HUDEP-2 (cell line): Measurements from ENCODE around the gene FGA.

ENCODE experiments used
- DNase-seq, 76 experiments: peaks; one replicate each; lab custom pipeline; 2025; ENCODE audit not compliant: unreplicated experiment in 76 of 76; lab: John Stamatoyannopoulos, UW

The FGA gene

DNA sequence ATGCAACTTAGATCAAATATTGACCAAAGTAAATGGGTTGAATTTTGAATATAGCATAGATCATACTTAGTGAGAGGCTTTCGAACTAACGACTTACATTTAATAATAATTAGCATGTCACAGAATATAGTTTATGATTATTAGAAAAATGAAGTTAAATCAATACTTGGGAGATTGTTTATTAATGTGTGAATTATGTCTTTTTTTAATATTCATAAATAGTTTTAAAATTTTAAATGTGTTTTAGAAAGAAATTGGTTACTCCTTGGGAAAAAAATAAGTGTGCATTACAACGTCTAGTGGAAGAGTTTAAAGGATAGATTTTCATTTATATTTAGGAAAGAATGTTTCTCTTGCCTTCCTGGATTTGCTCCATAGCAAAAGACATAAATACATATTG is 7.3 kb downstream of the FGA start:
- no peak for DNase-seq

GRCh38 chr4:154582723-154583122 is 7.8 kb downstream of the FGA start:
- no peak for DNase-seq

DNA sequence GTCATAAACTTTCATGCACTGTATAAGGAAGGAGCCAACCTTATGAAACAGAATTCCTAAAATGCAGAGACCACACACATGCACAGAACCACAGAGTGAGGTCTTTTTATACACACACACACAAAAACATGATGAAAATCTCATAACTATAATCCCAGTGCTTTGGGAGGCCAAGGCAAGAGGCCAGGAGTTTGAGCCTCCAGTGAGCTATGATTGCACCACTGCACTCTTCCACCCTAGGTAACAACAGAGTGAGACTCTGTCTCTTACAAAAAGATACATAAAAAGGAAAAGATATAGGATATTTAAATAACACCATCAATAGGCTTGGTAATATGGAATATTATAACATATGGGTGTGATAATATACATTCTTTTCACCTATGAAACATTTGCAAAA is 10.6 kb downstream of the FGA start:
- DNase-seq: no peak

DNA sequence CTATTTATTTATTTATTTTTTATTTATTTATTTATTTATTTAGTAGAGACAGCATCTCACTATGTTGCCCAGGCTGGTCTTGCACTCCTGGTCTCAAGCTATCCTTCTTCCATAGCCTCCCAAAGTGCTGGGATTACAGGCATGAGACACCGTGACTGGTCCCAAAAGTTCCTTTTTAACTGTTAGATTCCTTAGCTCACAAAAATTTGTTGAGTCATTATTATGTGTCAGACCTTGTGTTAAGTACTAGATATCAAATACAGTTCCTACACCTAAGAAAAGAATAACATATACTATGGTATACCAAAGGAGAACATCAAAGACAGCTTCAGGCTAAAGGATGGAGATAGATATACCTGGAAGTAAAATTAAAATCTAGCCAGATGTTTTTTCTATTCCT is 11.6 kb downstream of the FGA start:
- DNase-seq: no peak

GRCh38 chr4:154577324-154577723 is 13.2 kb downstream of the FGA start:
- DNase-seq: no peak

- DNase-seq: no peak
Measured at GRCh38 chr4:154574311-154574710, 16.2 kb downstream of the FGA start.

- no peak for DNase-seq
Measured at GRCh38 chr4:154573190-154573870, 17.2 kb downstream of the FGA start.

GRCh38 chr4:154569584-154569983 is 21.0 kb downstream of the FGA start:
- no peak for DNase-seq

- DNase-seq: no peak
Measured at GRCh38 chr4:154569028-154569427, 21.5 kb downstream of the FGA start.

- DNase-seq: no peak
Measured at GRCh38 chr4:154566639-154567204, 23.8 kb downstream of the FGA start.

- no peak for DNase-seq
Measured at GRCh38 chr4:154565704-154566103, 24.8 kb downstream of the FGA start.

DNA sequence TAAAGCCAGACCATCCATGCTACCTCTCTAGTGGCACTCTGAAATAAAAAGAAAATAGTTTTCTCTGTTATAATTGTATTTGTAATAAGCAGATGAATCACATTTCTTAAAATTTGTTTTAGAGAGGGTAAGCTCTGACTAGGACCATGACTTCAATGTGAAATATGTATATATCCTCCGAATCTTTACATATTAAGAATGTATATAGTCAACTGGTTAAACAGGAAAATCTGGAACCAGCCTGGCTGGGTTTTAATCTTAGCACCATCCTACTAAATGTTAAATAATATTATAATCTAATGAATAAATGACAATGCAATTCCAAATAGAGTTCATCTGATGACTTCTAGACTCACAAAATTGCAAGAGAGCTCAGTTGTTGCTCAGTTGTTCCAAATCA is 26.2 kb downstream of the FGA start:
- no peak for DNase-seq

- no peak for DNase-seq
Measured at GRCh38 chr4:154562697-154563254, 27.8 kb downstream of the FGA start, which contains the start of gene FGB. Gene FGB (plus strand): TSS chr4:154563011. CDS start chr4:154563019, 8 bp downstream.

GRCh38 chr4:154560824-154561231 is 29.7 kb downstream of the FGA start:
- DNase-seq: no peak

- no peak for DNase-seq
Measured at GRCh38 chr4:154560419-154560801, 30.1 kb downstream of the FGA start.

- DNase-seq: peak in 18 of 76 experiments; percentile 1 to 32 (median 10)
Measured at GRCh38 chr4:154559494-154560418, 30.8 kb downstream of the FGA start.

DNA sequence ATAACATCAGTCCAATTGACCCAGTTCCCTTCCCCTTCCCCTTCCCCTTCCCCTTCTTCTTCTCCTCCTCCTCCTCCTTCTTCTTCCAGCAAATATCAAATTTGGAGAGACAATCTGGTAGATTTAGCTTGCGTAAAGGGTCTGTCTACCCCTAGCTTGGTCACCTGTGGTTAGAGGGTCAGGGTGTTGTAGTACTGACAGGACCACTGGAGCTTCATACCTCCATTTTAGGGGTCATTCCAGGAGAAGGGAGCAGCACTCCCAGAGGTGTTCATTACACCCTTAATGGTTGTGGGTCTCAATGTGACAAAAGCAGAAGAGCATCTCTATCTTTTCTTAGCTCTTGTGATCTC is 31.4 kb downstream of the FGA start:
- no peak for DNase-seq

DNA sequence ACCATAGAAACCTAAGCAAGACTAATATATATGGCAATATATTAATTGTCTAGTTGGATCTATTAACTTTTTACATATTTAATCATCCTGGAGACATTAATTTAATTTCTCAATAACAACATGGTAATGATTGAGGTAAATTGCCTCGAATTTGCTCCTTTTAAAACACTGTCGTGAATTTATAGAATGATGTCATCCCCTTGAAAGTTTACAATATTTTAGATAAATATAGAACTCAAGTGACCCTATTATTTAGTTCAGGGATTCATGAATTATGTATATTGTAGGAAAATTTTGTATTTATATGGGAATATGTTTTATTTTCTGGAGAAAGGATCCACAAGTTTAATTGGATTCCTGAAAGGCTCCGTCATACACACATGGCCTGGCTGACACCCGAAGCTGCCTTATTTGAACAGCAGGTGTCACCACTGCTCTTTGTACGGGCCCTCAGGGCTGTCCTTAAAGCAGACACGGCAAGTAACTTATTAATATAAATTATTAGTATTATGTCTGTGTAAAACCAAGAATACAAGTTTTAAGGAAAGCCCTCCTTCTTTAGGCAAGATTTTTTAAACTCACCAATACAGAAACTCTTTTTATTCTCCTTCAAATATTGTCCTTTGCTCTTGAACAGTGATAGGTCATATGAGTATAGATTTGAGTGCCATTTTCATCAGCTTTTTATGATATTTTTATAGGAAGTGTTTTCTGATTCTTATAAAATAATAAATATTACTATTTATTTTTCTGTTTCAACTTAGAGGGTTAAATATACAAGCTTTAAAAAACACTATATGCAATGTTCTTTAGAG is 38.5 kb downstream of the FGA start:
- DNase-seq: peak in 70 of 76 experiments; percentile 1 to 77 (median 40)

DNA sequence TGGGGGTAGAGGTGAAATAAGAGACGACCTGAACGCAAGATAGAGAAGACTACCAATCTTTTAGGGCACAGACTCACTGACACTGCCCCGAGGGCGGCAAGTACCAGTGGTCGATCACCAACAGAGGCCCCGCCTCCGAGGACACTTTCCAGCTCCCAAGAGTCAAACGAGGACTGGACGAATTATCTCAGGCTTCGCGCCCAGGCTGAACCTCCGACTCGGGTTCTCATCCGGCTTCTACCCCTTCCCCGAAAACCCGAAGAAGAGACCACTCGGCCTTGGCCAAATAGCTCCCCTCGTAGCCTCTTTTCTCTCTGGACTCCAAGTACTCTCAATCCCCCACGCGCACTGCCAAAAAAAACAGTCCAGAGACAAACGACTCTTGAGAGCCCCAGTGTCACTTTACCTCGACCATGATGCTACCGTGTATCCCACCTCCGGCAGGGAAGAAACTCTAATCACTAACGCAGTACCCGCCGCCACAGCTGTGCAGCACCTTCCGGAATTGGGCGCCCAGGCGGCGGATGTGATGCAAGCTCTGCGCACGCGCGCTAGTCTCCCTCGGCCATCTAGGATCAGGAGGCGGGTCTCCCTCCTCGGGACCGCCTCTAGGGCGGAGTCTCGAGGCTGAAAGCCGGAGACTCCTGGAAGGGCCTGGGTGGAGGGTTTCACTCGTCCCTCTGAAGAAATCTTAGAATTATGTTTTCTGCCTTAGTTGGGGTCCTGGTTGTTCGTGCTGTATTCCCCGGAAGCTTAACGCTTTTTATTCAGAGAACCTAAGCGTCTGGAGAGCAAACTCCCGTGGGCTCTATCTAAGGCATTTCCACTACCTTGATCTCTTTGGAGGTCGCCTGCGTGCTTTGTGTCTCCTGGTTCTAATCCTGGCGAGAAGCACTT is 40.4 kb downstream of the FGA start, which contains the start of gene PLRG1:
PLRG1 (minus strand) TSS at position 507 of the 897 bp plus-strand sequence; CDS start at position 415, 92 bp downstream.
- DNase-seq: peak in 75 of 76 experiments; percentile 5 to 96 (median 89)
